Embryonic facial prominence (tissue), 1 donor: Measurements from ENCODE around the gene TUBA4A.
A peak's percentile ranks its signal among the peaks of the same experiment; 100 is the strongest.
"Not testable (repeated sequence)": the region's sequence is repeated elsewhere in the genome, so short reads cannot be mapped to it uniquely, and the experiment has no call there.

Source experiments
- DNase-seq: peaks from one replicate; pipeline ENCODE4 v3.0.0-alpha.2; 2016; ENCODE audit errors: extremely low spot score

Gene TUBA4A

GRCh38 chr2:219210886-219211362 lies 42.8 kb downstream of the TUBA4A start:
- DNase-seq: no peak

- no peak for DNase-seq
Observed at GRCh38 chr2:219210196-219210885, 43.4 kb downstream of the TUBA4A start.

GRCh38 chr2:219209236-219210195 lies 44.2 kb downstream of the TUBA4A start:
- no peak for DNase-seq

- no peak for DNase-seq
Observed at GRCh38 chr2:219207884-219208740, 45.6 kb downstream of the TUBA4A start.

GRCh38 chr2:219207134-219207883 lies 46.4 kb downstream of the TUBA4A start:
- no peak for DNase-seq

GRCh38 chr2:219206328-219207133 lies 47.2 kb downstream of the TUBA4A start, which contains the start of gene ZFAND2B:
TSS of gene ZFAND2B (plus strand) at chr2:219206782. CDS start at chr2:219206988, 206 bp downstream.
- peak; percentile 88 for DNase-seq

GRCh38 chr2:219205981-219206327 lies 47.8 kb downstream of the TUBA4A start:
- DNase-seq: no peak

- DNase-seq: no peak
Observed at GRCh38 chr2:219205165-219205538, 48.6 kb downstream of the TUBA4A start.

- DNase-seq: no peak
Observed at GRCh38 chr2:219204425-219205164, 49.1 kb downstream of the TUBA4A start.

GRCh38 chr2:219201331-219201730 lies 52.4 kb downstream of the TUBA4A start:
- not testable (repeated sequence) for DNase-seq

- not testable (repeated sequence) for DNase-seq
Observed at GRCh38 chr2:219200502-219201326, 53.0 kb downstream of the TUBA4A start.
